Gastrocnemius medialis (tissue), 4 donors: Measurements from ENCODE around the gene ATP9A. TPM values are rescaled to one million over a fixed set of nuclear protein-coding genes. Genes with fewer than 3 reads are reported as not detected.
A peak's percentile ranks its signal among the peaks of the same experiment; 100 is the strongest.
"Not testable (repeated sequence)": the region's sequence is repeated elsewhere in the genome, so short reads cannot be mapped to it uniquely, and the experiment has no call there.

Experiments
- ATAC-seq, 2 donors: fragments of 150-250 bp; one replicate each; pipeline ENCODE4 v1.9.1; 2016
- DNase-seq, 2 donors: peaks; one replicate each; pipeline ENCODE4 v3.0.0-alpha.2; 2019
- H3K27ac ChIP-seq, 4 donors: fragments of 200-600 bp; sonication (generic); 1 replicate in 1 of 4; 2 replicates in 3 of 4; pipeline ENCODE4 v1.5.1; 2016 to 2018; ENCODE audit warnings: mild to moderate bottlenecking in 2 of 4, moderate library complexity in 1 of 4
- H3K27me3 ChIP-seq, 3 donors: fragments of 200-600 bp; sonication (generic) in 2 of 3; 1 replicate in 1 of 3; 2 replicates in 2 of 3; pipeline versions ENCODE4 v1.5.1 to v1.6.0; 2016 to 2019; ENCODE audit warnings: mild to moderate bottlenecking in 1 of 3, moderate library complexity in 1 of 3
- H3K36me3 ChIP-seq, 2 donors: fragments of 200-600 bp; sonication (generic) in 1 of 2; one replicate each; pipeline ENCODE4 v1.5.1; 2017 to 2018
- H3K4me1 ChIP-seq, 2 donors: fragments of 200-600 bp; sonication (generic) in 1 of 2; one replicate each; pipeline ENCODE4 v1.5.1; 2016 to 2017; ENCODE audit warnings: mild to moderate bottlenecking in 2 of 2
- H3K4me3 ChIP-seq, 4 donors: fragments of 200-600 bp; sonication (generic) in 3 of 4; 1 replicate in 1 of 4; 2 replicates in 3 of 4; pipeline ENCODE4 v1.5.1; 2016 to 2019; ENCODE audit warnings: mild to moderate bottlenecking in 2 of 4
- H3K9me3 ChIP-seq, 3 donors: fragments of 200-600 bp; sonication (generic) in 2 of 3; 1 replicate in 1 of 3; 2 replicates in 2 of 3; pipeline ENCODE4 v1.5.1; 2016 to 2019
- CTCF ChIP-seq, 5 experiments: fragments of 450-650 bp in 3 of 5; fragments of 200-600 bp in 2 of 5; sonication (generic) in 2 of 5; IDR thresholded peaks in 4 of 5; conservative IDR thresholded peaks in 1 of 5; 1 replicate in 4 of 5; 2 replicates in 1 of 5; pipeline ENCODE4 v1.5.1; 2016 to 2019; ENCODE audit warnings: antibody characterized with exemption in 5 of 5, mild to moderate bottlenecking in 3 of 5, moderate library complexity in 3 of 5
- POLR2A ChIP-seq, 2 donors: fragments of 450-650 bp; IDR thresholded peaks; one replicate each; pipeline ENCODE4 v1.6.1; 2017; ENCODE audit warnings: antibody characterized with exemption in 2 of 2, mild to moderate bottlenecking in 2 of 2, moderate library complexity in 2 of 2
- in situ Hi-C, 4 donors: fragments of 200-750 bp; cut with MboI; loops; one replicate each; pipeline versions ENCODE4 v1.15.0 to v1.8.0; 2017; ENCODE audit warnings: low sequenced_read_pairs in 4 of 4
- intact Hi-C: fragments of 100-400 bp; cut with DNase I; formaldehyde crosslinking; loops from one replicate; pipeline ENCODE4 v1.15.1; 2023; ENCODE audit warnings: low total_unique reads
- total RNA-seq, 4 donors: library from RNA; depleted of rRNA; stranded (reverse); fragments of >200 nt; gene quantifications; one replicate each; pipeline versions ENCODE4 v1.1.0 to v1.2.3, GENCODE V29; 2016

The ATP9A gene
- total RNA-seq, 4 donors from 2014 or later = 11.8 to 34.8 (median 20.8) TPM

DNA sequence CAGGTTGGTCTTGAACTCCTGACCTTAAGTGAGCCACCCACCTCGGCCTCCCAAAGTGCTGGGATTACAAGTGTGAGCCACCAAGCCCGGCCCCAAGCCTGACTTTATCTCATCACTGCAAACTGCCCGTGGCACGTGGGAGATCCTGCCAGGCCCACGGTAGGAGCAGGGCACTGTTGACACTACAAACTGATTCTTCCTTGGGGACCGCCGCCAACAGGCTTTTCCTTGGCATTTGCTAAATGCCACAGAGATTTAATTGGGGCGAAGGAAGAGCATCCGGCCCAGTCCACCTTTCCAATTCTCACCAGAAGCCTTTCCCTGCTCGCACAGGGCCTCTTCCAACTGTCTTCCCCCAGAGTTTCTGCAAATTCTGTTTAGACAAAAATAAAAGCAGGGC lies 11.0 kb downstream of the ATP9A start:
- in situ Hi-C loops = no loop called here
- Histone ChIP-seq H3K36me3 (no peaks in the 10 kb centered on the region), H3K4me1 (peaks cover 0 to 5% of the 10 kb centered on the region in 2 donors), H3K4me3 (no peak overlapping the region), H3K27ac (no peak overlapping the region), H3K27me3 (no peaks in the 10 kb centered on the region), H3K9me3 (no peaks in the 10 kb centered on the region)
- intact Hi-C loops = no loop called here
- TF ChIP-seq CTCF (IDR thresholded peaks at IDR 0.05 in 4 of 5, conservative IDR thresholded peaks at IDR 0.05 in 1 of 5) (no peak), POLR2A (IDR thresholded peaks at IDR 0.05) (no peak)
- ATAC-seq (no peak), DNase-seq (no peak)

DNA sequence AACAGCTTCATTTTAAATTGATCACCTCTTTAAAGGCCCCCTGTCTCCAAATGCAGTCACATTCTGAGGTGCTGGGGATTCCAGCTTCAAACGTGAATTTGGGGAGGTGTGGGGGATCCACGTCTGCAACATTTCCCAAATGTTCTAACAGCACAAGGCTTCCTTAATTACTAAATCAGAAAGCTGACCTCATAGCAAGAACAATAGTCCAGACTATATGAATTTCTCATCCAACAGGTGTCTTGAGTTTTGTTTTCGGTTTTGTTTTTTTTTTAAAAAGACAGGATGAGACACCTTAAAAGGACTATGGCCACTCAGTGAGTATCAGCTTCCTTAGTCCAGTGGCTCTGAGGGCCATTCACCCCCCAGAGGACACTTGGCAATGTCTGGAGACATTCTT lies 11.5 kb downstream of the ATP9A start:
- ATAC-seq = no peak
- no peaks in the 10 kb centered on the region for H3K27me3 ChIP-seq
- no peak overlapping the region for H3K4me3 ChIP-seq
- H3K9me3 ChIP-seq = no peaks in the 10 kb centered on the region
- in situ Hi-C loops (no loop called here), intact Hi-C loops (no loop called here)
- H3K27ac ChIP-seq = no peak overlapping the region
- no peaks in the 10 kb centered on the region for H3K36me3 ChIP-seq
- peaks cover 0 to 10% of the 10 kb centered on the region in 2 donors for H3K4me1 ChIP-seq
- DNase-seq = no peak
- TF ChIP-seq CTCF (IDR thresholded peaks at IDR 0.05 in 4 of 5, conservative IDR thresholded peaks at IDR 0.05 in 1 of 5) (no peak), POLR2A (IDR thresholded peaks at IDR 0.05) (no peak)

GRCh38 chr20:51753220-51753619 lies 15.0 kb downstream of the ATP9A start:
- H3K27me3 ChIP-seq, in situ Hi-C loops, intact Hi-C loops, H3K9me3 ChIP-seq, H3K36me3 ChIP-seq, DNase-seq, ATAC-seq, H3K4me3 ChIP-seq: not testable (repeated sequence)
- Histone ChIP-seq H3K27ac (peak overlapping the region in 1 of 4 donors; percentile 68), H3K4me1 (peaks cover 14 to 30% of the 10 kb centered on the region in 2 donors)

- no peaks in the 10 kb centered on the region for H3K36me3 ChIP-seq
- no peak overlapping the region for H3K4me3 ChIP-seq
- DNase-seq (no peak), ATAC-seq (peak; percentile 50 to 62)
- H3K27ac ChIP-seq = peak overlapping the region; percentile 1 to 68 (median 45)
- peaks cover 14 to 30% of the 10 kb centered on the region in 2 donors for H3K4me1 ChIP-seq
- TF ChIP-seq POLR2A (IDR thresholded peaks at IDR 0.05) = no peak
- TF ChIP-seq CTCF (IDR thresholded peaks at IDR 0.05 in 4 of 5, conservative IDR thresholded peaks at IDR 0.05 in 1 of 5) = no peak
- in situ Hi-C loops (no loop called here), intact Hi-C loops (no loop called here)
- no peaks in the 10 kb centered on the region for H3K9me3 ChIP-seq
- H3K27me3 ChIP-seq = no peaks in the 10 kb centered on the region
Measured at GRCh38 chr20:51752343-51752951, 15.7 kb downstream of the ATP9A start.

DNA sequence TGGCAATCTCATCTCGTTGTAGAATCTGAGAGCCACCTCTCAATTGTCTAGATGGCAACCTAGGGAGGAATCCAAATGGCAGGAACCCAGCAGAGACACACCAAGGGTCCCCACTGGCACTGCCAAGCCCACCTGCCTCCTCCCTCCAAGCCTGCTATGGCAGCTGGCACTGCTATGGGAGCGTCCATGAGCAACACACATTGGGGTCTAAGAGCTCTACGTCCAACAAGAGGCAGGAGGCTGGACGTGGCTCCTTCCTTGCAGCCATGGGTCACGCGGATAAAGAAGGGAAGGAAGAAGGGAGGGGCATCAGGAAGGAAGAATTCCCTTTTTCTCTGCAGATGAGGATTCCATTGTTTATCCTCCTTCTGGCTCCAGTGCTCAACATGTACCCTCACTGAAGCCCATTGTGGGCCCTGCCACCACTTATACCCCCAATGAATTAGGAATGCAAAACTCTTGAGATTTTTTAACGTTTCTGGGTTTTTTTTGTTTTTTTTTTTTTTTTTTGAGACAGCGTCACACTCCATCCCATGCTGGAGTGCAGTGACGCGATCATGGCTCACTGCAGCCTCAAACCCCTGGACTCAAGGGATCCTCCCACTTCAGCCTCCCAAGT lies 17.3 kb downstream of the ATP9A start:
- no peaks in the 10 kb centered on the region for H3K9me3 ChIP-seq
- no peak overlapping the region for H3K4me3 ChIP-seq
- in situ Hi-C loops (no loop called here), intact Hi-C loops (no loop called here)
- no peak for ATAC-seq
- H3K27ac ChIP-seq = peak overlapping the region in 3 of 4 donors; percentile 25 to 70 (median 60)
- DNase-seq = no peak
- TF ChIP-seq POLR2A (IDR thresholded peaks at IDR 0.05) (no peak), CTCF (IDR thresholded peaks at IDR 0.05 in 4 of 5, conservative IDR thresholded peaks at IDR 0.05 in 1 of 5) (no peak)
- peaks cover 14 to 30% of the 10 kb centered on the region in 2 donors for H3K4me1 ChIP-seq
- H3K36me3 ChIP-seq = no peaks in the 10 kb centered on the region
- H3K27me3 ChIP-seq = no peaks in the 10 kb centered on the region
